GM18907 (cell line): ENCODE data around the gene OR11H1.
"Not testable (repeated sequence)": the region's sequence is repeated elsewhere in the genome, so short reads cannot be mapped to it uniquely, and the experiment has no call there.

Experiments used
- ATAC-seq: cut with Tn5 transposase; IDR thresholded peaks from one replicate; pipeline ENCODE4 v1.9.1; 2021; ENCODE audit warnings: mild to moderate bottlenecking, moderate library complexity; ENCODE audit not compliant: unreplicated experiment

OR11H1 gene

GRCh38 chr22:15527892-15528291 is at the start of gene OR11H1:
OR11H1 (plus strand) TSS chr22:15528192; CDS start chr22:15528192, 0 bp downstream.
- not testable (repeated sequence) for ATAC-seq

GRCh38 chr22:15509967-15510366 is 18.0 kb upstream of the OR11H1 start:
- ATAC-seq, result not testable (repeated sequence)

GRCh38 chr22:15515896-15516295 is 12.1 kb upstream of the OR11H1 start:
- not testable (repeated sequence) for ATAC-seq

- ATAC-seq, result not testable (repeated sequence)
Observed at GRCh38 chr22:15553767-15554166, 25.8 kb downstream of the OR11H1 start.

GRCh38 chr22:15563461-15563860 is 35.5 kb downstream of the OR11H1 start:
- ATAC-seq, result not testable (repeated sequence)

GRCh38 chr22:15565063-15565462 is 37.1 kb downstream of the OR11H1 start:
- ATAC-seq, result not testable (repeated sequence)
